Measurements from ENCODE around the gene STK32C.

DNA sequence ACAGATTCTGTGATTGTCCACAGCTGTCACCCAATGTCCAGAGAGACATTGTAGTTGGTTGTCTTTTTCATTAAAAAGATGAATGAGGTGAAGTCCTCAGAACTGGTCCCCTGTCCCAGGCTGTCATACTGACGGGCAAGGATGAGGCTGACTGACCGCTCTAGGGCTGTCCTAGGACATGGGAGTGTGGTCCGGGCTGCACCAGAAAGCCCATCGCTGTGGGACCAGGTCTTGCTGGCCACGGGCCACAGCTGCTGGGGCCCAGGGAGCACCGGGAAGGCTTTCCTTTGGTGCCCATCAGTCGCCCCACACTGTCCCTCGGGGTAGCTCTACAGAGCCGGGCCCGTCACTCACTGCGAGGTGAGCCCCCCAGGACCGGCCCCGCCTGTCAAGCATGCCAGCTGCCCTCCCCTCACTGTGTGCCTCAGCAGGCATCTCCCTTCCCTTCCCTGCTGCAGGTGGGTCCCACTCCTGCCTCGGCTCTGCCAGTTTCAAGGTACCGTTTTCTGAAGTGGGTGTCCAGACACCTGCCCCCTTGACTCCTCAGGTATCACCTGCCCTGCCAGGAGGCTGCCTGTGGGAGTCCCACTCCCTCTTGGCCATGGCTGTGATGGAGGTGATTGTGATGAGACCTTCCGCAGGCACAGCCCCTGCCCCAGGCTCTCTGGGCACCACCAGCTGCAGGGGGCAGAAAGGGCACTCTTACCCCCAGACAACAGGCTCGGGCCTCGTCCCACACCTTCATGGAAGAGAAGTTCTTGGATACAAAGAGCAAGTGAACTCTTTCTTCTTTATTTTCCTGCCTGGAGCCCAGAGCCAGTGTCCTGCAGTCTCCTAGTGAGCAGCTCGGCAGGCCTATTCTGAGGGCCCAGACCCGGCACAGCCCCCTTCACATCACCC lies 46.0 kb upstream of the STK32C start:
- TF ChIP-seq, protein P1, sequence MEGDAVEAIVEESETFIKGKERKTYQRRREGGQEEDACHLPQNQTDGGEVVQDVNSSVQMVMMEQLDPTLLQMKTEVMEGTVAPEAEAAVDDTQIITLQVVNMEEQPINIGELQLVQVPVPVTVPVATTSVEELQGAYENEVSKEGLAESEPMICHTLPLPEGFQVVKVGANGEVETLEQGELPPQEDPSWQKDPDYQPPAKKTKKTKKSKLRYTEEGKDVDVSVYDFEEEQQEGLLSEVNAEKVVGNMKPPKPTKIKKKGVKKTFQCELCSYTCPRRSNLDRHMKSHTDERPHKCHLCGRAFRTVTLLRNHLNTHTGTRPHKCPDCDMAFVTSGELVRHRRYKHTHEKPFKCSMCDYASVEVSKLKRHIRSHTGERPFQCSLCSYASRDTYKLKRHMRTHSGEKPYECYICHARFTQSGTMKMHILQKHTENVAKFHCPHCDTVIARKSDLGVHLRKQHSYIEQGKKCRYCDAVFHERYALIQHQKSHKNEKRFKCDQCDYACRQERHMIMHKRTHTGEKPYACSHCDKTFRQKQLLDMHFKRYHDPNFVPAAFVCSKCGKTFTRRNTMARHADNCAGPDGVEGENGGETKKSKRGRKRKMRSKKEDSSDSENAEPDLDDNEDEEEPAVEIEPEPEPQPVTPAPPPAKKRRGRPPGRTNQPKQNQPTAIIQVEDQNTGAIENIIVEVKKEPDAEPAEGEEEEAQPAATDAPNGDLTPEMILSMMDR (IDR thresholded peaks at IDR 0.05): no peak
- no peak for TF ChIP-seq POLR2A (IDR thresholded peaks at IDR 0.05)

All from tibial nerve (tissue), 3 donors.